K562 (cell line): ENCODE results near the gene ENKUR. TPM values are rescaled to one million over a fixed set of nuclear protein-coding genes. Genes with fewer than 3 reads are reported as not detected.

ENCODE experiments used
- C11orf30 ChIP-seq: fragments of 450-650 bp; IDR thresholded peaks from 2 replicates; pipeline ENCODE4 v1.6.1; 2016; ENCODE audit warnings: low read depth, mild to moderate bottlenecking
- CBFA2T2 ChIP-seq: fragments of 450-650 bp; conservative IDR thresholded peaks from 2 replicates; pipeline ENCODE4 v1.6.1; 2017; ENCODE audit warnings: mild to moderate bottlenecking
- FIP1L1 ChIP-seq: fragments of 200-400 bp; formaldehyde crosslinking; IDR thresholded peaks from 2 replicates; pipeline ENCODE4 v1.6.1; 2018; ENCODE audit warnings: mild to moderate bottlenecking, low read depth, low read length; ENCODE audit not compliant: poor library complexity, severe bottlenecking
- GTF2A2 ChIP-seq: IDR thresholded peaks from 2 replicates; pipeline ENCODE4 v1.6.1; 2016; ENCODE audit warnings: mild to moderate bottlenecking, missing genetic modification characterization, missing compliant biosample characterization
- KLF1 ChIP-seq: fragments of 450-650 bp; IDR thresholded peaks from 2 replicates; pipeline ENCODE4 v1.6.1; 2016; ENCODE audit warnings: missing genetic modification characterization, missing compliant biosample characterization
- MGA ChIP-seq: fragments of 450-650 bp; IDR thresholded peaks from 2 replicates; pipeline ENCODE4 v1.6.1; 2016; ENCODE audit warnings: mild to moderate bottlenecking, moderate library complexity
- MTA2 ChIP-seq: fragments of 450-650 bp; IDR thresholded peaks from 2 replicates; pipeline ENCODE4 v1.6.1; 2016; ENCODE audit warnings: low read depth
- PTBP1 ChIP-seq: fragments of 200-400 bp; formaldehyde crosslinking; IDR thresholded peaks from 2 replicates; pipeline ENCODE4 v1.6.1; 2017; ENCODE audit warnings: low read depth, low read length
- RBBP5 ChIP-seq: fragments of 200-600 bp; sonication (generic); IDR thresholded peaks from 2 replicates; pipeline ENCODE4 v1.6.1; 2012; ENCODE audit warnings: borderline replicate concordance, mild to moderate bottlenecking, low read length, control low read depth, inconsistent platforms; ENCODE audit not compliant: insufficient read depth, poor library complexity, severe bottlenecking
- SETDB1 ChIP-seq: IDR thresholded peaks from one replicate; pipeline ENCODE4 v1.6.1; 2012; ENCODE audit warnings: low read length, control low read depth, inconsistent platforms
- SRSF1 ChIP-seq: fragments of 200-400 bp; formaldehyde crosslinking; IDR thresholded peaks from 2 replicates; pipeline ENCODE4 v1.6.1; 2017; ENCODE audit warnings: mild to moderate bottlenecking, low read depth, low read length, moderate library complexity
- THAP7 ChIP-seq: fragments of 250-450 bp; sonication (Bioruptor Pico); IDR thresholded peaks from 2 replicates; pipeline ENCODE4 v1.5.0; 2021
- ZNF512 ChIP-seq: IDR thresholded peaks from 2 replicates; pipeline ENCODE4 v1.6.1; 2016; ENCODE audit warnings: missing genetic modification characterization, missing compliant biosample characterization
- polyA plus RNA-seq, 8 experiments: library from polyadenylated mRNA; depleted of rRNA in 4 of 8; stranded (reverse) in 5 of 8; unstranded in 3 of 8; fragments of >200 nt; fragmentation: Nextera tagmentation in 2 of 8; fragmentation: Illumina TruSeq in 1 of 8; extraction: Ambion mirVana in 2 of 8; extraction: Trizol in 1 of 8; gene quantifications; 2 replicates each; pipeline versions ENCODE4 v1.2.1 to v1.2.3, GENCODE V29; 2011 to 2014; ENCODE audit warnings: inconsistent platforms in 1 of 8, missing spikeins in 1 of 8
- total RNA-seq, 7 experiments: library from RNA; depleted of rRNA in 6 of 7; stranded (reverse); fragments of >200 nt in 6 of 7; fragmentation: Illumina TruSeq in 2 of 7; extraction: Trizol in 2 of 7; gene quantifications; 2 replicates each; pipeline versions ENCODE4 v1.2.1 to v1.2.3, GENCODE V29; 2011 to 2021; ENCODE audit warnings: low replicate concordance in 1 of 7

The ENKUR gene
- total and polyA plus RNA-seq, 9 of the 15 experiments (the other 6 are each of a cell fraction or from before 2014, with no cell fraction given): 0.06 to 0.46 (median 0.20) TPM

- TF ChIP-seq RBBP5: peak; percentile 90
- TF ChIP-seq C11orf30: no peak
- peak; percentile 51 for TF ChIP-seq FIP1L1
- TF ChIP-seq SETDB1: no peak
- no peak for TF ChIP-seq SRSF1
- peak; percentile 54; the same call in 1 of the 2 replicates for TF ChIP-seq KLF1 (tag)
- TF ChIP-seq ZNF512 (tag): no peak
- peak; percentile 79 for TF ChIP-seq CBFA2T2
- no peak for TF ChIP-seq MTA2
- TF ChIP-seq THAP7 (CRISPR knock-in tag): no peak
- no peak for TF ChIP-seq GTF2A2 (tag)
- peak; percentile 99 for TF ChIP-seq MGA
- TF ChIP-seq PTBP1: 0 out of 2 replicates have a peak, but pooled peaks have one; percentile 59
These were observed 607 bp upstream of the ENKUR start, which contains the start of gene THNSL1 (continued) for GRCh38 chr10:25016376-25017153.
